Measurements from ENCODE around the gene CCDC141.

The CCDC141 gene

DNA sequence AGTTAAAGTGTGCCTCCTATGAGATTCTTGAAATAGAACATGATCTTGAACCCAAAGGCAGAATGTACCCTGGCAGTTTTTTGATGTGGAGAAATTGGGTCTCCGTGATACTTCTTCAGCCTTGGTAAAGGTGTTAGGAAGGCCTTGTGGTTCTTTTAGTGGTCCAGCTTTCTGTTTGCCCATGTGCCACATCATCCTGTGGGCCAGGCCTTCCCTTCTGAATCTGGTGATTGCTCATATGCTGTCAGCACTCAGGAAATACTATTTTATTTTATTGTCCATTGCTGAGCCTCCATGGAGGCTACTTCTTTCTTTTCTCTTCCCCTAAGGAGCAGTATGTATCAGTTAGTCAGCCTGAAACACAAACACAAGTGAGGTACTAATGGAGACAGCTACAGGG, 52.9 kb downstream of the CCDC141 start:
- H3K27ac ChIP-seq (ENCODE audit: low read length): no peak overlapping the region
- no peaks in the 10 kb centered on the region for H3K79me2 ChIP-seq (ENCODE audit: low read length)
- H3F3A ChIP-seq (ENCODE audit: insufficient read depth, low read length): no peaks in the 10 kb centered on the region
- peaks cover 29% of the 10 kb centered on the region for H3K4me1 ChIP-seq (ENCODE audit: low read length)
- H3K9me3 ChIP-seq (replicated peaks; ENCODE audit: insufficient read depth, low read length): no peaks in the 10 kb centered on the region
- DNase-seq: no peak
- no peaks in the 10 kb centered on the region for H4K20me1 ChIP-seq (ENCODE audit: insufficient read depth, low read length)
- H2AFZ ChIP-seq (ENCODE audit: low read length): no peak overlapping the region
- H3K4me3 ChIP-seq (ENCODE audit: low read length): no peak overlapping the region
- no peaks in the 10 kb centered on the region for H3K36me3 ChIP-seq (replicated peaks; ENCODE audit: insufficient read depth, low read length)
- no peaks in the 10 kb centered on the region for H3K9me2 ChIP-seq (replicated peaks; ENCODE audit: insufficient read depth, low read length)
- TF ChIP-seq CTCF (IDR thresholded peaks at IDR 0.05; ENCODE audit: low read length): no peak
- TF ChIP-seq EZH2 (optimal IDR thresholded peaks at IDR 0.05; ENCODE audit: low read depth, low read length): no peak
- TF ChIP-seq EZH2phosphoT487 (IDR thresholded peaks at IDR 0.05; ENCODE audit: low read length): no peak
- no peak overlapping the region for H3K9ac ChIP-seq (ENCODE audit: low read length)
- no peak overlapping the region for H3K4me2 ChIP-seq (ENCODE audit: low read depth, low read length)
- no peaks in the 10 kb centered on the region for H3K27me3 ChIP-seq (replicated peaks; ENCODE audit: insufficient read depth, low read length)

DNA sequence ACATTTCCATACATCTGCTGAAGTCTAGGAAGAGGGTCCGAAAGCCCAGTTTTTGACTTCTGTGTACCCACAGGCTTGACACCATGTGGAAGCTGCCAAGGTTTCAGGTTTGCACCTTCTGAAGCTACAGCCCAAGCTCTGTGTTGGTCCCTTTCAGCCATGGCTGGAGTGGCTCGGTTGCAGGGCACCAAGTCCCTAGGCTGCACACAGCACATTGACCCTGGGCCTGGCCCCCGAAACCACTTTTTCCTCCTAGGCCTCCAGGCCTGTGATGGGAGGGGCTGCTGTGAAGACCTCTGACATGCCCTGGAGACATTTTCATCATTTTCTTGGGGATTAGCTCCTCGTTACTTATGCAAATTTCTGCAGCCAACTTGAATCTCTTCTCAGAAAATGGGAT, 55.7 kb downstream of the CCDC141 start:
- no peak overlapping the region for H3K9ac ChIP-seq (ENCODE audit: low read length)
- TF ChIP-seq EZH2 (optimal IDR thresholded peaks at IDR 0.05; ENCODE audit: low read depth, low read length): no peak
- TF ChIP-seq CTCF (IDR thresholded peaks at IDR 0.05; ENCODE audit: low read length): no peak
- TF ChIP-seq EZH2phosphoT487 (IDR thresholded peaks at IDR 0.05; ENCODE audit: low read length): no peak
- DNase-seq: no peak
- no peaks in the 10 kb centered on the region for H3K9me3 ChIP-seq (replicated peaks; ENCODE audit: insufficient read depth, low read length)
- H3K4me2 ChIP-seq (ENCODE audit: low read depth, low read length): no peak overlapping the region
- no peak overlapping the region for H2AFZ ChIP-seq (ENCODE audit: low read length)
- H3K36me3 ChIP-seq (replicated peaks; ENCODE audit: insufficient read depth, low read length): no peaks in the 10 kb centered on the region
- no peaks in the 10 kb centered on the region for H4K20me1 ChIP-seq (ENCODE audit: insufficient read depth, low read length)
- H3F3A ChIP-seq (ENCODE audit: insufficient read depth, low read length): peaks cover 13% of the 10 kb centered on the region
- H3K9me2 ChIP-seq (replicated peaks; ENCODE audit: insufficient read depth, low read length): no peaks in the 10 kb centered on the region
- H3K27me3 ChIP-seq (replicated peaks; ENCODE audit: insufficient read depth, low read length): no peaks in the 10 kb centered on the region
- H3K27ac ChIP-seq (ENCODE audit: low read length): no peak overlapping the region
- H3K79me2 ChIP-seq (ENCODE audit: low read length): no peaks in the 10 kb centered on the region
- H3K4me1 ChIP-seq (ENCODE audit: low read length): peaks cover 34% of the 10 kb centered on the region
- no peak overlapping the region for H3K4me3 ChIP-seq (ENCODE audit: low read length)

DNA sequence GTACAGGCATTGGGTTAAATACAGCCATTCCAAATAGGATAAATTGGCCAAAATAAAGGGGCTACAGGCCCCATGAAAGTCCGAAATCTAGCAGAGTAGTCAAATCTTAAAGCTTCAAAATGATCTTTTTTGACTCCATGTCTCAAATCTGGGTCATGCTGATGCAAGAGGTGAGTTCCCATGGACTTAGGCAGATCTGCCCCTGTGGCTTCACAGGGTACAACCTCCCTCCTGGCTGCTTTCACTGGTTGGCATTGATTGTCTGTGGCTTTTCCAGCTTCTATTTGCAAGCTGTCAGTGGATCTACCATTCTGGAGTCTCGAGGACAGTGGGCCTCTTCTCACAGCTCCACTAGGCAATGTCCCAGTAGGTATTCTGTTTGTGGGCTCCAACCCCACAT, 56.1 kb downstream of the CCDC141 start:
- Histone ChIP-seq H3K9me2 (replicated peaks; ENCODE audit: insufficient read depth, low read length) (no peaks in the 10 kb centered on the region), H3K4me2 (ENCODE audit: low read depth, low read length) (no peak overlapping the region), H3K9ac (ENCODE audit: low read length) (no peak overlapping the region), H3K36me3 (replicated peaks; ENCODE audit: insufficient read depth, low read length) (no peaks in the 10 kb centered on the region), H3K4me1 (ENCODE audit: low read length) (peaks cover 29% of the 10 kb centered on the region), H3K27me3 (replicated peaks; ENCODE audit: insufficient read depth, low read length) (no peaks in the 10 kb centered on the region), H3K9me3 (replicated peaks; ENCODE audit: insufficient read depth, low read length) (no peaks in the 10 kb centered on the region), H2AFZ (ENCODE audit: low read length) (no peak overlapping the region), H3K27ac (ENCODE audit: low read length) (no peak overlapping the region), H4K20me1 (ENCODE audit: insufficient read depth, low read length) (no peaks in the 10 kb centered on the region), H3K79me2 (ENCODE audit: low read length) (no peaks in the 10 kb centered on the region), H3K4me3 (ENCODE audit: low read length) (no peak overlapping the region), H3F3A (ENCODE audit: insufficient read depth, low read length) (peaks cover 13% of the 10 kb centered on the region)
- no peak for DNase-seq
- TF ChIP-seq CTCF (IDR thresholded peaks at IDR 0.05; ENCODE audit: low read length) (no peak), EZH2 (optimal IDR thresholded peaks at IDR 0.05; ENCODE audit: low read depth, low read length) (no peak), EZH2phosphoT487 (IDR thresholded peaks at IDR 0.05; ENCODE audit: low read length) (no peak)

All from MM.1S (cell line).